ENCODE data around the gene PRDM8.

Gene PRDM8

GRCh38 chr4:80192252-80192866 is 4.9 kb upstream of the PRDM8 start:
- TF ChIP-seq CTCF (IDR thresholded peaks at IDR 0.05; ENCODE audit: extremely low read depth, insufficient read depth, missing control alignments), result no peak
- in situ Hi-C loops (cut with MboI; ENCODE audit: low pct_unique_long_range_greater_than_20kb, low sequenced_read_pairs, unreplicated experiment), result loop anchor here (25.0 kb wide), 1 partner anchor 280 kb away; no protein-coding TSS in a partner anchor

GRCh38 chr4:80192937-80193336 is 4.4 kb upstream of the PRDM8 start:
- DNase-seq (ENCODE audit: low spot score), result no peak
- TF ChIP-seq CTCF (IDR thresholded peaks at IDR 0.05; ENCODE audit: extremely low read depth, insufficient read depth, missing control alignments), result no peak

More at GRCh38 chr4:80192252-80192866, 4.9 kb upstream of the PRDM8 start:
- no peak for DNase-seq (ENCODE audit: low spot score)

GRCh38 chr4:80195441-80196140 is 1.7 kb upstream of the PRDM8 start:
- DNase-seq (ENCODE audit: low spot score), result no peak
- in situ Hi-C loops (cut with MboI; ENCODE audit: low pct_unique_long_range_greater_than_20kb, low sequenced_read_pairs, unreplicated experiment), result loop anchor here (25.0 kb wide), 1 partner anchor 283 kb away; no protein-coding TSS in a partner anchor
- TF ChIP-seq CTCF (IDR thresholded peaks at IDR 0.05; ENCODE audit: extremely low read depth, insufficient read depth, missing control alignments), result no peak

More at GRCh38 chr4:80192937-80193336, 4.4 kb upstream of the PRDM8 start:
- in situ Hi-C loops (cut with MboI; ENCODE audit: low pct_unique_long_range_greater_than_20kb, low sequenced_read_pairs, unreplicated experiment), result loop anchor here (25.0 kb wide), 1 partner anchor 281 kb away; no protein-coding TSS in a partner anchor

GRCh38 chr4:80196259-80196921 is 913 bp upstream of the PRDM8 start:
- TF ChIP-seq CTCF (IDR thresholded peaks at IDR 0.05; ENCODE audit: extremely low read depth, insufficient read depth, missing control alignments), result no peak
- in situ Hi-C loops (cut with MboI; ENCODE audit: low pct_unique_long_range_greater_than_20kb, low sequenced_read_pairs, unreplicated experiment), result loop anchor here (25.0 kb wide), 1 partner anchor 284 kb away; no protein-coding TSS in a partner anchor
- DNase-seq (ENCODE audit: low spot score), result no peak

GRCh38 chr4:80197601-80198440 is 518 bp downstream of the PRDM8 start:
- DNase-seq (ENCODE audit: low spot score), result peak; percentile 15
- no peak for TF ChIP-seq CTCF (IDR thresholded peaks at IDR 0.05; ENCODE audit: extremely low read depth, insufficient read depth, missing control alignments)
- in situ Hi-C loops (cut with MboI; ENCODE audit: low pct_unique_long_range_greater_than_20kb, low sequenced_read_pairs, unreplicated experiment), result loop anchor here (25.0 kb wide), 1 partner anchor 286 kb away; no protein-coding TSS in a partner anchor

- in situ Hi-C loops (cut with MboI; ENCODE audit: low pct_unique_long_range_greater_than_20kb, low sequenced_read_pairs, unreplicated experiment), result loop anchor here (25.0 kb wide), 1 partner anchor 286 kb away; no protein-coding TSS in a partner anchor
- TF ChIP-seq CTCF (IDR thresholded peaks at IDR 0.05; ENCODE audit: extremely low read depth, insufficient read depth, missing control alignments), result no peak
- peak; percentile 10 for DNase-seq (ENCODE audit: low spot score)
These were observed 1.1 kb downstream of the PRDM8 start for GRCh38 chr4:80198441-80198837.
